HG03575 (cell line): Measurements from ENCODE around the gene OSMR.

Source experiments
- ATAC-seq: cut with Tn5 transposase; IDR thresholded peaks from one replicate; pipeline ENCODE4 v1.9.1; 2021; ENCODE audit not compliant: unreplicated experiment, insufficient number of reproducible peaks, low FRiP score; ENCODE audit errors: extremely low read depth

Gene OSMR

DNA sequence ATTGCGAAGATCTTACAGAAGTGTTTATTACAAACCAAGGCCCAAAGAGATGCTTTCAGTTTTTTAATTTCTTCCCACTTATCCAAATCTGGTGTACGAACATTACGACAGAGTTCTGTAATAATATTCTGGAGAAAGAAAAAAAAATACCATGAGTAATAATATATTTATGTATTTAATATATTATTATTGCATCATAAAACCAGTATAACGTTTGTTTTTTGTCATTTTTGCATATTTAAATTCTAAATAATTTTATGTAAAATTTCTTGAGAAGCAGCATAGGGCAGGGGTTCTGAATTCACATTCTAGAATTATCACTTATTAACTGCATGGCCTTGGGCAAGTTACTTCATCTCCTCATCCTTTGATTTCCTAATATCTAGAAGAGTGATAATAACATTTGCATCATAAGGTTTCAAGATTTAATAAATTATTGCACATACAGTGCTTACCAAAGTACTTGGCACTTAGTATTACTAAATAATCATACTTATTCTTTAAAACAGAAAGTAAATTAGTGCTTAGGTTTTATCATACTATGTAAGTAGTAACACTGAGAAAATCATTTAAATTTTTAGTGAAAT is 107.7 kb downstream of the OSMR start:
- no peak for ATAC-seq

DNA sequence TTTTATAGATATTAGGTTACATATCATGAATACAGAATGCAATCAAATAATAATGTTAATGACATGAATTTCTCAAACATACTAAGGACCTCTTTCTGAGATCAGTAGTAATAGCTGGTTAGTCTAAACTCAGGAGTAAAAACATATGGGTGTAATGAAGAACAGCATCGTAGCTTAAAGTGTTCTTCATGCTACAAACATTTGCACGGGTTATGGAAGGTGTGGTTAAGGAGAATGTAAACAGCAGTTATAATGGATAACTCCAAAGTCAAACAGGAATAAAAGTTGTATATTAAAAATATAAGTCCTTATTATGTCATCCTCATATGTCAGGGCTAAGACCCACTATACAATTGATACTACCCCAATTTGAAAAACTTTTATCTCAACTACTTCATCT is 115.9 kb downstream of the OSMR start:
- no peak for ATAC-seq

DNA sequence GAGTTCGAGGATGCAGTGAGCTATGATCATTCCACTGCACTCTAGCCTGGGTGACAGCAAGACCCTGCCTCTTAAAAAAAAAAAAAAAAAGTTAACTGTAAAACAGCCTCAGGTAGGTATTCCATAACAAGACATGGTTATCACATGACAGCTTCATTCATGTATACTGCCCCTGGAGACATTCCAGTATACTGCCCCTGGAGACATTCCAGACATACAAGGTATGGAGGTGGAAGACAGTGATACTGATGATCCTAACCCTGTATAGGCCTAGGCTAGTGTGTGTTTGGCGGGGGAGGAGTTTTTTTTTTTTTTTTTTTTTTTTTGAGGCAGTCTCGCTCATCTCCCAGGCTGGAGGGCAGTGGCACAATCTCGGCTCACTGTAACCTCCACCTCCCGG is 122.9 kb downstream of the OSMR start:
- no peak for ATAC-seq

DNA sequence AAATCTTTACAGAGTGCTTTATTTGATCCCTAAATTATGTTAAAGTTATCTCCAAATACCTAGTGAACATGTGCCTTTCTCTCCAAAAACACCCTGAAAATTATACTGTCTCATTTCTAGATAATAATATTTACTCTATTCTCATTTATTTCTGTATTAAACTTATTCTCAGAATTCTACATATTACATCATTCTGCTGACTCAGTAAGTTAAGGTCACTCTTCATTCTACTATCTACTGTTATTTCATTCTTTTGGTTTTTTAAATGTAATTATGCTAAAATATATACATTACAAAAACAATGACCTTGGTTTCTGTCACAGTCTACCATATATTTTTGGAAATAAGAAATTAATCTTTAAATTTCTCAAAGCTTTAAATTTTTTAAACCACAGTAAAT is 132.2 kb downstream of the OSMR start:
- ATAC-seq: no peak

DNA sequence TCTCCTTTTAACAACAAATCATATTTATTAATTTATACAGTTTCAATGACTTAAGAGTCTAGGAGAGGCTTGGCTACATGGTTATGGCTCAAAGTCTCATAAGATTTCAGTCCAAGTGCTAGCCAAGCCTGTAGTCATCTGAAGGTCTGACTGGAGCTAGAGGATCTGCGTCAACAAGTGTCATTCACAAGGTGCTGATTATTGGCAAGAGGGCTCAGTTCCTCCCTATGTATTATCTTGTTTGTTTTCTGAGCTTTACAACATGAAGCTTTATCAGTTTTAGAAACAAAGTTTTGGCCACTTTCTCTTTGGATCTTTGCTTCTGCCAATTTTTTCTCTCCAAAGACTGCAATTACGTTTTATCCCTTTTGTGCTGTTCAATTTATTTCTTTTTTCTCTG is 133.7 kb downstream of the OSMR start:
- ATAC-seq: no peak
